HepG2 (cell line): ENCODE measurements around the gene POU5F1. TPM values are rescaled to one million over a fixed set of nuclear protein-coding genes. Genes with fewer than 3 reads are reported as not detected.
"Not testable (repeated sequence)": the region's sequence is repeated elsewhere in the genome, so short reads cannot be mapped to it uniquely, and the experiment has no call there.

ENCODE experiments used
- ATAC-seq: fragments of 200-7000 bp; cut with Tn5 transposase; 3 replicates; pipeline ENCODE4 v1.9.1; 2020; ENCODE audit warnings: mild to moderate bottlenecking, moderate library complexity
- BruUV-seq: library from RNA; stranded (reverse); fragments of 400-500 nt; replicated peaks from 2 replicates; lab custom pipeline; 2021; lab: Mats Ljungman, UMichigan
- CTCF ChIA-PET: fragments of 300-600 bp; formaldehyde crosslinking; extraction: SDS; loops from one replicate; lab custom pipeline; 2021; ENCODE audit warnings: low total read pairs, inconsistent platforms, low intra/inter-chr PET ratio; lab: Yijun Ruan, JAX
- POLR2A ChIA-PET: fragments of 350-600 bp; sonication (Branson Sonifier 250); formaldehyde crosslinking; loops from one replicate; lab custom pipeline; 2020; ENCODE audit warnings: antibody characterized with exemption, inconsistent platforms; lab: Yijun Ruan, JAX
- DNase-seq: peaks from one replicate; pipeline ENCODE4 v3.0.0-alpha.2; 2015; ENCODE audit warnings: low spot score
- FAIRE-seq: peaks from 3 replicates; lab custom pipeline; 2011; peaks lifted over from hg19 to GRCh38; lab: Jason Lieb, UNC
- H2AFZ ChIP-seq: one replicate; pipeline ENCODE4 v1.6.1; 2011; ENCODE audit warnings: low read length, inconsistent platforms
- H3K27ac ChIP-seq: fragments of 300-600 bp; 3 replicates; pipeline ENCODE4 v1.8.0; 2011; ENCODE audit warnings: mixed run types, mild to moderate bottlenecking, mixed read lengths, low read length, inconsistent platforms; ENCODE audit not compliant: insufficient read depth; ENCODE audit errors: extremely low read length
- H3K27me3 ChIP-seq, 2 experiments: fragments of 200-600 bp in 1 of 2; 2 replicates in 1 of 2; 3 replicates in 1 of 2; pipeline versions ENCODE4 v1.6.0 to v1.8.0; 2011; ENCODE audit warnings: low read length in 2 of 2, mild to moderate bottlenecking in 2 of 2, moderate library complexity in 2 of 2, inconsistent platforms in 1 of 2; ENCODE audit not compliant: insufficient read depth in 2 of 2, control insufficient read depth in 1 of 2
- H3K36me3 ChIP-seq, 2 experiments: fragments of 200-600 bp in 1 of 2; replicated peaks in 1 of 2; 2 replicates in 1 of 2; 3 replicates in 1 of 2; pipeline versions ENCODE4 v1.5.1 to v1.8.0; 2011; ENCODE audit warnings: low read length in 2 of 2, inconsistent platforms in 1 of 2; ENCODE audit not compliant: insufficient read depth in 2 of 2, control insufficient read depth in 1 of 2
- H3K4me1 ChIP-seq: 2 replicates; pipeline ENCODE4 v1.5.1; 2012; ENCODE audit warnings: low read length, inconsistent platforms; ENCODE audit not compliant: insufficient read depth
- H3K4me2 ChIP-seq: 2 replicates; pipeline ENCODE4 v1.6.0; 2011; ENCODE audit warnings: low read depth, low read length, inconsistent platforms
- H3K4me3 ChIP-seq, 3 experiments: fragments of 200-600 bp in 1 of 3; sonication (generic), shearing (Covaris generic) in 1 of 3; replicated peaks in 1 of 3; 2 replicates each; pipeline ENCODE4 v1.5.1; 2011 to 2016; ENCODE audit warnings: low read length in 3 of 3, inconsistent platforms in 2 of 3, low read depth in 2 of 3, mild to moderate bottlenecking in 2 of 3, control low read depth in 1 of 3, mixed read lengths in 1 of 3; ENCODE audit not compliant: insufficient read depth in 1 of 3
- H3K79me2 ChIP-seq: one replicate; pipeline ENCODE4 v1.6.1; 2011; ENCODE audit warnings: low read length, inconsistent platforms; ENCODE audit not compliant: insufficient read depth
- H3K9ac ChIP-seq: 2 replicates; pipeline ENCODE4 v1.6.0; 2011; ENCODE audit warnings: mild to moderate bottlenecking, low read depth, low read length, inconsistent platforms; ENCODE audit not compliant: insufficient read depth
- H3K9me3 ChIP-seq: 2 replicates; pipeline ENCODE4 v1.5.1; 2012; ENCODE audit warnings: mild to moderate bottlenecking, low read length
- H4K20me1 ChIP-seq: 2 replicates; pipeline ENCODE4 v1.6.0; 2011; ENCODE audit warnings: inconsistent platforms, mild to moderate bottlenecking, low read length, moderate library complexity; ENCODE audit not compliant: insufficient read depth
- ZFX ChIP-seq: sonication (generic); formaldehyde crosslinking; IDR thresholded peaks from 2 replicates; pipeline ENCODE4 v1.4.0; 2020; ENCODE audit warnings: mild to moderate bottlenecking, low read depth, missing genetic modification reagents, moderate library complexity
- WGBS: methylation state at CpG from one replicate; pipeline ENCODE4 v1.1.6; 2017; ENCODE audit warnings: low lambda C conversion rate; 5-methylcytosine and 5-hydroxymethylcytosine counted together
- in situ Hi-C: cut with HindIII; loops from 2 replicates; pipeline ENCODE4 v1.10.0; 2017; ENCODE audit warnings: low pct_unique_long_range_greater_than_20kb; ENCODE audit not compliant: extremely low pct_ligation_motif_present
- intact Hi-C: fragments of 100-400 bp; cut with micrococcal nuclease; formaldehyde crosslinking; loops from one replicate; pipeline ENCODE4 v1.10.0; 2022; ENCODE audit not compliant: unreplicated experiment
- polyA plus RNA-seq, 8 experiments: library from polyadenylated mRNA; depleted of rRNA in 3 of 8; stranded (reverse) in 7 of 8; unstranded in 1 of 8; fragments of >200 nt; fragmentation: Illumina TruSeq in 4 of 8; extraction: Trizol in 4 of 8; gene quantifications; 2 replicates each; pipeline versions ENCODE4 v1.2.1 to v1.2.3, GENCODE V29; 2011 to 2016; ENCODE audit warnings: low read depth in 4 of 8, missing spikeins in 1 of 8, mixed read lengths in 1 of 8; ENCODE audit not compliant: insufficient read depth in 1 of 8
- total RNA-seq, 5 experiments: library from RNA; depleted of rRNA; stranded (reverse); fragments of >200 nt; fragmentation: Illumina TruSeq; extraction: Trizol; gene quantifications; 2 replicates each; pipeline ENCODE4 v1.2.3, GENCODE V29; 2016; ENCODE audit warnings: low read depth in 1 of 5
- TF ChIP-seq, protein P1 (sequence below): sonication (generic); formaldehyde crosslinking; IDR thresholded peaks from 2 replicates; pipeline ENCODE4 v1.4.0; 2020; ENCODE audit warnings: mild to moderate bottlenecking, missing genetic modification reagents, borderline replicate concordance

The POU5F1 gene
- total and polyA plus RNA-seq, 2 of the 13 experiments (the other 11 are each of a cell fraction or from before 2014, with no cell fraction given) = 2.5 to 7.2 TPM

DNA sequence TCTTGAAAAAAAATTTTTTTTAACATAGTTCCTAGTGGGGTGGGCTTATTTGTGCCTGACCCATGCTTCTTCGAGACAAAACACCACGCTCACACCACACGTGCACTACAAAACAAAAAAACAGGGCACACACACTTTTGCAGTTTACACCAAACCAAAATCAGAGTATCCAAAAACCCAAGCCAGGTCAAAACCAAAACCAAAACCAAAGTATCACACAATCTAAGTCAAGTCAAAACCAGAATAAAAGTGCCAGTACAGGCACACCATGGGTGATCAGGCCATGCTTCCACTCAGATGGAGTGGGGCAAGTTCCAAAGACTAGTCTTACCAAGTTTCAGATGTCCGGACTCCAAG is 15.2 kb upstream of the POU5F1 start (continued):
- TF ChIP-seq, protein P1, sequence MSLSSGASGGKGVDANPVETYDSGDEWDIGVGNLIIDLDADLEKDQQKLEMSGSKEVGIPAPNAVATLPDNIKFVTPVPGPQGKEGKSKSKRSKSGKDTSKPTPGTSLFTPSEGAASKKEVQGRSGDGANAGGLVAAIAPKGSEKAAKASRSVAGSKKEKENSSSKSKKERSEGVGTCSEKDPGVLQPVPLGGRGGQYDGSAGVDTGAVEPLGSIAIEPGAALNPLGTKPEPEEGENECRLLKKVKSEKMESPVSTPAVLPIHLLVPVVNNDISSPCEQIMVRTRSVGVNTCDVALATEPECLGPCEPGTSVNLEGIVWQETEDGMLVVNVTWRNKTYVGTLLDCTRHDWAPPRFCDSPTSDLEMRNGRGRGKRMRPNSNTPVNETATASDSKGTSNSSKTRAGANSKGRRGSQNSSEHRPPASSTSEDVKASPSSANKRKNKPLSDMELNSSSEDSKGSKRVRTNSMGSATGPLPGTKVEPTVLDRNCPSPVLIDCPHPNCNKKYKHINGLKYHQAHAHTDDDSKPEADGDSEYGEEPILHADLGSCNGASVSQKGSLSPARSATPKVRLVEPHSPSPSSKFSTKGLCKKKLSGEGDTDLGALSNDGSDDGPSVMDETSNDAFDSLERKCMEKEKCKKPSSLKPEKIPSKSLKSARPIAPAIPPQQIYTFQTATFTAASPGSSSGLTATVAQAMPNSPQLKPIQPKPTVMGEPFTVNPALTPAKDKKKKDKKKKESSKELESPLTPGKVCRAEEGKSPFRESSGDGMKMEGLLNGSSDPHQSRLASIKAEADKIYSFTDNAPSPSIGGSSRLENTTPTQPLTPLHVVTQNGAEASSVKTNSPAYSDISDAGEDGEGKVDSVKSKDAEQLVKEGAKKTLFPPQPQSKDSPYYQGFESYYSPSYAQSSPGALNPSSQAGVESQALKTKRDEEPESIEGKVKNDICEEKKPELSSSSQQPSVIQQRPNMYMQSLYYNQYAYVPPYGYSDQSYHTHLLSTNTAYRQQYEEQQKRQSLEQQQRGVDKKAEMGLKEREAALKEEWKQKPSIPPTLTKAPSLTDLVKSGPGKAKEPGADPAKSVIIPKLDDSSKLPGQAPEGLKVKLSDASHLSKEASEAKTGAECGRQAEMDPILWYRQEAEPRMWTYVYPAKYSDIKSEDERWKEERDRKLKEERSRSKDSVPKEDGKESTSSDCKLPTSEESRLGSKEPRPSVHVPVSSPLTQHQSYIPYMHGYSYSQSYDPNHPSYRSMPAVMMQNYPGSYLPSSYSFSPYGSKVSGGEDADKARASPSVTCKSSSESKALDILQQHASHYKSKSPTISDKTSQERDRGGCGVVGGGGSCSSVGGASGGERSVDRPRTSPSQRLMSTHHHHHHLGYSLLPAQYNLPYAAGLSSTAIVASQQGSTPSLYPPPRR (CRISPR knock-in tag) = 0 out of 2 replicates have a peak, but pooled peaks have one; percentile 1

DNA sequence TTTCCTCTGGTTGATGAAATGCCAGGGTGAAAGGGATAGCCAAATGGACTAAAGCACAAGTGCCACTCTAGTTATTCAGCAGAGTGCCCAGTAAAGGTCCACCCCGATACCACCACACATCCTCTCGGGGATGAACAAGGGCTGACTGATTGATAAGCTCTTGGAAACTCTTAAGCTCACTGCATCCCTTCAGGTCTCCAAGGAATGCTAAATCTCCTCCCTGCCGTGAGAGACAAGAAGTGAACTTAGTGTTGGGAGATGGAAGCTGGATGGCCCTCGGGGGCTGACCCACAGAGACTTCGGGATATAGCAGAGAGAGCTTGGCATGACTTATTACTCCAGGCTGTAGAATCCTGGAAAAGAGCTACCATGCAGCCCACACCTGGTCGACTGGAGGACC is 13.4 kb upstream of the POU5F1 start:
- Histone ChIP-seq H3K36me3 (peaks cover 6 to 18% of the 10 kb centered on the region in 2 experiments; a peak in 3 of 5 replicates), H3K4me3 (peak overlapping the region; percentile 22 to 87 (median 70); a peak in 5 of 6 replicates), H3K9ac (peak overlapping the region; percentile 47; the same call in 1 of the 2 replicates), H3K79me2 (peaks cover 49% of the 10 kb centered on the region), H3K4me1 (peaks cover 44% of the 10 kb centered on the region), H3K4me2 (peak overlapping the region; percentile 94)
- POLR2A ChIA-PET = interaction anchor here (1.6 kb wide), 1 partner anchor 270 kb away, joined by 3 read pairs; the partner anchor contains the start of gene VARS2
- H3K9me3 ChIP-seq, ATAC-seq, H2AFZ ChIP-seq, H4K20me1 ChIP-seq, FAIRE-seq, intact Hi-C loops, DNase-seq, BruUV-seq, in situ Hi-C loops, H3K27ac ChIP-seq, H3K27me3 ChIP-seq, CTCF ChIA-PET: not testable (repeated sequence)
- WGBS = 65% methylated on average over 6 of the region's 6 CpGs
- TF ChIP-seq ZFX (CRISPR knock-in tag) = peak; percentile 3; the same call in 1 of the 2 replicates
